ENCODE measurements around the gene CAMTA1.
"Not testable (repeated sequence)": the region's sequence is repeated elsewhere in the genome, so short reads cannot be mapped to it uniquely, and the experiment has no call there.

CAMTA1 gene

DNA sequence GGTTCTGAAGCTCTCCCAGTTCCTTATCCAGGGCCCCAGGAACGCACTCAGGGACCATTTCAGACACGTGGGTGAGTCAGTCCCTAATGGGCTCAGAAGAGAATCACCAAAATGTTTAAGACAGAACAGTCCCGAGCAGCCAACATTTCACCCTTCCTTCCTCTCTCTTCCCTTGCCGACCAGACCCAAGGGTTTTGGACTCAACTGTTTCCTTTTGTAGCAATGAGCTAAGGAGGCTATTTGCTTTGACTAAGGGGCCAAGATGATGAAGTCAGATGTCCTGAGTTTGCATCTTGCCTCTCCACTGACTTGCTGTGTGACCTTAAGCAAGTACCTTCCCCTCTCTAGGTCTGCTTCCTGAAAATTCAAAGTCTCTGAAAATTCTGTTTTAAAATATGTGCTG is 513.5 kb downstream of the CAMTA1 start:
- no peak for DNase-seq

DNA sequence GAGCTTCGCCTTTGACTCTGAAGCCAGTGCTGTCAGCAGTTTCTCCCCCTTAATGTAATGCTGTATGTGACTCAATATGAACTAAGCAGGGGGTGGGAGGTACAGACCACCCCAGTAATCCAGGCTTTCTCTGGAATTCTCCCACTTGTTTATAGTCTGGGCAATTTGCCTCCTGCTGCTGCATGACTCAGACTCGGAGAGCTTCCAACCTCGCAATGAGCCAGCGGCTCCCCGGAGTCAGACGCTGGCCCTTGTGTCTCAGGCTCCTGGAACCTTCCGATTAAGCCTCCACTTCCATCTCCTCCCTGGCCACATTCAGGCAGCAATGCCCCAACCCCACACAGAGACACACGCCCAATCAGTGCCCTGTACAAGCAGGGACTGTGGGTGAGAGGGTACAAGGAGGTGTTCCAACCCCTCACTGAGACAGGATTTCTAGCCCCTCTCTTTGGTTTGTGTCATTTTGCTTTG is 514.1 kb downstream of the CAMTA1 start:
- no peak for DNase-seq

DNA sequence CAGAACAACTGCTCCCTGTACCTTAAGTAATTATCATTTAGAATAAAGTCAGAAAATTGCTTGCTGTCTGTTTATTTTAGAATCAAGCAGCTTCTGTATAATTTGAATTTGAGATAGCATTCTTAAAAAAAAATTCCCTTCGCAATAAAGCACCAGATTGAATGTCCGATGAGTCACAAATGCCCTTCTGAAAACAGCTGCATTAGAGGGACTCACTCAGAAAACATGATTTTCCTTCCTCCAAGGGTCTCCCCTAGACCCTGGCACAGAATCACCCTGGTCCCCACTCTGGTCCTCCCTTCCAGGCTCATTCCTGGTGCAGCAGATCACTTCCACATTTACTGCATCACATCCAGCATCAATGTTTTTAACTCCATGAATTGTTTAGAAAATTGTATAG is 514.7 kb downstream of the CAMTA1 start:
- DNase-seq = no peak

DNA sequence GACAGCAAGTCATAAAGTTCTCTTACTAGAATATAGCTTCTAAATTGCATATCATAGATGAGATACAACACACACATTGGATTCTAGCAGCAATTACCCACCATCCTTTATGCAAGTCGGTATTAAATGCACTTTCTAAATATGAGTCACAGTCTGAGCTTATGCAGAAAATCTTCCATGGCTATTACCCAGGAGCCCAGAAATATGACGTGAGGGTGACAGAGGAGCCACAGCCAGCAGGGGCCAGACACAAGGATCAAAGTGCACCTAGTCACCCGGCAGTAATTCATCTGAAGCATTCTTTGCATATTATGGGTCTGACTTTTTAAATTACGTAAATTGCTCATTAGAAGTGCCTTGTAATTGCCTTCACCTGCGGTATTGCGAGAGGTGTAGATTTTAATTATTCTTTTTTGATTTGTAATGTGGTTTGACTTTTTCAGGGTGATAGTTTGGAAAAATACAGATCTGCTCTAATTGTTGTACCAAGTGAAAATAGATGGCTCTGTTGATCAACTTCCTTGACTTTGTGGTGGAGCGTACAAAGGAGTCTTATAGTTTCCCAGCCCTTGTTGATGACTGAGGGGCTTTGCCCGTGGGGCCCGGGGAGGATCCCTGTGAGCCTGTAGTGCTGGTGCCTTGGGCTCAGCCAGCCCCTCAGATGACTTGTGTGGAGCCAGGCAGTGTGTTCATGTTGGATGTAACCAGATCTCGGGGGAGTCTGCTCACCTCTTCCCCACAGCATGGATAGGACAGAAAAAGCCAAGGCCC is 515.8 kb downstream of the CAMTA1 start:
- DNase-seq = no peak

DNA sequence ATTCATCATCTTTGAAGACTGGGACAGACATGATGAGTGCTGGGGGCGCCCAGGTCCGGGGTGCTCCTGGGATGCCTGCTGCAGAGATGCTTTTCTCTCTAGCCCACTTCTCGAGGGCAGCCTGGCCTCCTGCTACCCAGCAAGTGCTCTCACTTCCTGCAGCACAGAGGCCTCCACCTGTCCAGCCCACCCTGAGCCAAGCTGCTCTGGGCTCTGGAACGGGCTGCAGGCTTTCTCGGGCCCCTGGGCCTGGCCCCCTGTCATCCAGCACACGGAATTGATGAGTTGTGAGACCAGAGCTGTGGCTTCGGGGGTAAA is 516.4 kb downstream of the CAMTA1 start:
- DNase-seq = no peak

DNA sequence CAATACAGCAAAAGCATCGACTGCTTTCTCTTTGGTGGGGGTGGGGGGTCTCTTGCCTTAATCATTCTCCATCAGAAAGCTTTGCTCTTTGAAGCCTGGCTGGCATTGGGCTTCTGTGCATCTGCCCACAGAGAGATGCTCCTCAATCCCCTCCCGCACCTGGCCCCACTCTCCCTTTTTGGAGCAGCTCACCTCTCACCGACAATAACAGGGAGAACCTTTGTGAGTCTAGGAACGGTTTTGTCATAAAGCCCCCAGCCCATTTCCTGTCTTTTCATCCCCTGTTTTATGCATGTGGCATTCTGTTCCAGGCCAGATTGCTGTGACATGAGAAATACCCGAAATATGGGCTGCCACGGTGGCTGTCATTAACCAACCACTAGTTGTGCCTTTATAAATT is 516.9 kb downstream of the CAMTA1 start:
- no peak for DNase-seq

DNA sequence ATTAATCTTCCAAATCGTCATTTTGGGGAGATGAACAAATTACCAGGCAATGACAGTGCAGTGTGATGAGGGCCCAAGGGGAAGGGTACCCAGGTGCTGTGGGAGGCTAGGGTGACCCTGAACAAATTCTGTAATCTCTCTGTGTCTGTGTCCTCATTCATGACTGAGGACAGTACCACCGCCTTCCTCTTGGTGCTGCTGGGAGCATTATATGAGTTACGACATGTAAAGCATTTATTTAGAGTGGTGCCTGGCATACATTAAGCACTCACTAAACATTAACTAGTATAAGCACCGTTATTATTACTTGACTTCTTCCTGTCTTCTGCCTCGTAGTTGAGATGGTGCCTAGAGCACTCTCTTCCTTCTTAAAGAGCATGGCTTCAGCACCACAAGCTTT is 517.6 kb downstream of the CAMTA1 start:
- no peak for DNase-seq

DNA sequence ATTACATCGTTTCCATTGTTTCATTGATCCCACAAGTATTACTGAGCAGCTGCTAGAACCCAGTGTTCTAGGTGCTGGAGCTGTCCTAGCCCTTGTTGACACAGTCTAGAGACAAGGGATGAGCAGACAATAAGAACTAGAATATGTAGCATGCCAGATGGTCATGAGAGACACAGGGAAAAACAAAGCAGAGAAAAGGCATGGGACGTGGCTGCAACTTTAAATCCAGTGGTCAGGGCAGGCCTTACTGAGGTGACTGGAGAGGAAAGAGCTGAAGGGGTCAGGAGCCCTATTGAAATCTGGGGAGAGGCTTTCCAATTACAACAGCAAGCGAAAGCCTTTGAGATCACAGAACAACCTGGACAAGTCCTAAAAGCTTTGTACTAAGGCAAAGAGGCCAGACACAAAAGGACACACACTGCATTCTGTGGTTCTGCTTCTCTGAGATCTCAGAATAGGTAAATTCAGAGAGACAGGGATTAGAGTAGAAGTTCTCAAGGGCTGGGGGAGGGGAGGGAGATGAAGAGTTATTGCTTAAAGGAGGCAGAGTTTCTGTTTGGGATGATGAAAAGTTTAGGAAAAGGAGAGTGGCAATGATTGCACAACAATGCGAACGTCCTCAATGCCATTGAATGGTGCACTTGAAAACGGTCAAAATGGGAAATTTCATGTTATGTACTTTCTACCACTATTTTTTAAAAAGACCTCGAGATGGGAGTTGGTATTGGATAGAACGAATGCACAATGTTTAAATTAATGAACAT is 518.5 kb downstream of the CAMTA1 start:
- DNase-seq = no peak

DNA sequence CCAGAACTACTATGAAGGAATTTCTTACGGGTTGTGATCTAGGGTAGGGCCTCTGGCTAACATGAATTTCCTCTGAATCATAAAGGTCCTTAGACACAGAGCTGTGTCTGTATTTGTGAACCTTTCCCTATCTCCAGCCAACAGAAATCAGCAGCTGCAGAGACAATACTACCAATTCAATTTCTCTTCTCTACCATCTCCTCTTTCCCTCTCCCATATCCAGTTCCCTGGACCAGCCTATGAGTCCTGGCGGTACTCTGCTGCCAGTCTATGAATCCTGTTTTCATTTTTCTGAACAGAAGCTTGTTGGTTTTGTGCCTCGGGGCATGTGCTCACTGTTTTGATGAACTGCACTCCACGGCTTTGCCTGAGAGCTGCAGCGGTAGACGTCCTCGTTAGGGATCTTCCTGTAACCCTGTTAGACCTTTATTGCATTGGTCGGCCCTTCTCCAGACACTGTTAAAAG is 527.9 kb downstream of the CAMTA1 start:
- no peak for DNase-seq

DNA sequence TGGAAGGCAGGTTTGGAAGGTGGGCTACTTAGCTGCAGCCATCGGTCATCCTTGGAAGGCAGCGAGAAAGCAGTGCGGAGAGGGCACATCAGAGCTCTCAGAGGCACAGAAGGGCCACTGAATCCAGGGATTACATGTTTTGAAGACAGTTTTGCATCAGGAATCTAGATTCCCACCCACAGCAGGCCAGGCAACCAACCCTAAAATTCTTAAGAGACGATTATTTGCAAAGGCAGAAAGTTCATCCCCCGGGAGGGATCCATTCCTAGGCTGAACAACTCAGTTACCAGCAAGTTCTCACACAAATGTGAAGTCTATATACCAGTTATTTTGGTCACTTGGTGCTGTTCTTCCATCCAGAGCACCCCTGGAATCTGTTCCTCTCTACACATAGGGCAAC is 528.6 kb downstream of the CAMTA1 start:
- DNase-seq = no peak

DNA sequence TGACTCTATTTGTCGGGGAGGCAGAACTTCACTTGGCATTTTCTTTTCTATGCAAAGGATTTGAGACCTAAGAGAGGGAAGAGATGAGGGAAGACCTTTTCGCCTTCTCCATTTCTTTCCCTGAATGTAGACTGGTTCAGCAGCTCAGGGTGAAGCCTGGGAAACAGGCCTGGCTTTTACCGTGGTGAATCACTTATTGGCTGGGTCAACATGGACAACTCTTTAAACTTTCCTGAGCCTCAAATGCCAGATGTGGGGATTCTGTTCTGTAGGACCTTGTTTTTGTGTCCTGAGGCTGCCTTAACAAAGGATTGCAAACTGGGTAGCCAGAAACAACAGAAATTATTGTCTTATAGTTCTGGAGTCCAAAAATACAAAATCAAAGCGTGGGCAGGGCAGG is 530.1 kb downstream of the CAMTA1 start:
- DNase-seq = no peak

DNA sequence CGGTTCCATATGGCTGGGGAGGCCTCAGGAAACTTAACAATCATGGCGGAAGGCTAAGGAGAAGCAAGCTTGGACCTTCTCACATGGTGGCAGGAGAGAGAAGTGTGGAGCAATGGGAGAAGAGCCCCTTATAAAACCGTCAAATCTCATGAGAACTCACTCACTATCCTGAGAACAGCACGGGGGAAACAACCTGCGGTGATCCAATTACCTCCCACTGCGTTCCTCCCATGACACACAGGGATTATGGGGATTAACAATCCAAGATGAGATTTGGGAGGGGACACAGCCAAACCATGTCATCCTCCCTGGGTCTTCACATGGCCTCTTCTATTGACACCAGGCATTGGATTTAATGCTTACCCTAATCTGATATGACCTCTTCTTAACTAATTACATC is 530.7 kb downstream of the CAMTA1 start:
- no peak for DNase-seq

DNA sequence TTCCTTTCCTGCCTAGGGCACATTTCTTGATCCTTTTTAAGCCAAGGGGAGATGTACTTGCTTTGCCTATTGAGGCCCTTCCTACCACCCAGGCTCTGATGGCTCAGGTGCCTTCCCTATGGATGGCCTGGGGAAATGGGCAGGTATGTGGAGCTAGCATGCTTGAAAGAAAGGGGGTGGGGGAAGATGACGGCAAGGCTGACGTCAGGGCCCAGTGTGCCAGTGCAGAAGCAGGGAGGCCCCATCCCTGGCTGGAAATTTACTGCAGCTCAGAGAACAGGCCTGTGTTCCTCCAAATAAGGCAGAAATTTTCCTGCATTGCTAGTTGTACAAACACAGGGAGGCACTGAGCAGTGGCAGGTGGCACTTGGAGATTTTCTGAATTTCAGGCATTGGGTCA is 532.6 kb downstream of the CAMTA1 start:
- DNase-seq = no peak

DNA sequence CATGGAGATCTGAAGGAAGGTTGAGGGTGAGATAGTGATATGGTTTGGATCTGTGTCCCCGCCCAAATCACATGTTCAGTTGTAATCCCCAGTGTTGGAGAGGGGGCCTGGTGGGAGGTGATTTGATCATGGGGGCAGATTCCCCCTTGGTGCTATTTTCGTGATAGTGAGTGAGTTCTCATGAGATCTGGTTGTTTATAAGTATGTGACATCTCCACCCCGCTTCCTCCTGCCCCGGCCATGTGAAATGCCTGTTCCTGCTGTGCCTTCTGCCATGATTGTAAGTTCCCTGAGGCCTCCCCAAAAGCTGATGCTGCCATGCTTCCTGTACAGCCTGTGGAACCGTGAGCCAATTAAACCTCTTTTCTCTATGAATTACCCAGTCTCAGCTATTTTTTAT is 533.9 kb downstream of the CAMTA1 start:
- DNase-seq = no peak

DNA sequence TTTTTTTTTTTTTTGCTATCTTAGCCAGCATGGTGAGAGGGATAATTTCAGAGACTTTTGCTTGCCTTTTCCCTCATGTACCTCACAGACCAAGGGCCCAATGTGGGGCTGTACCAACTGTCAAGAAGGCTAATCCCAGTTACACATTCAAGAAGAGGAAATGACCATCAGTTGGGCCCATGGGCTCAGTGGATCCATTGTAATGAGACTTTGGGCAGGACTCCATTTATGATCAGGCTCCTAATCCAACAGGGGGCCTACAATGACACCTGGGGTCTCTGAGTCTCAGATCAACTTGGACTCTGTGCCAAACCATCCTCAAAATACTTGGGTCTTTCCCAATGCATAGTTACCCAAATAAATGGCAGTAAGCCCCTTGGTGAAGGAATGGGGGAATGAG is 535.4 kb downstream of the CAMTA1 start:
- no peak for DNase-seq

DNA sequence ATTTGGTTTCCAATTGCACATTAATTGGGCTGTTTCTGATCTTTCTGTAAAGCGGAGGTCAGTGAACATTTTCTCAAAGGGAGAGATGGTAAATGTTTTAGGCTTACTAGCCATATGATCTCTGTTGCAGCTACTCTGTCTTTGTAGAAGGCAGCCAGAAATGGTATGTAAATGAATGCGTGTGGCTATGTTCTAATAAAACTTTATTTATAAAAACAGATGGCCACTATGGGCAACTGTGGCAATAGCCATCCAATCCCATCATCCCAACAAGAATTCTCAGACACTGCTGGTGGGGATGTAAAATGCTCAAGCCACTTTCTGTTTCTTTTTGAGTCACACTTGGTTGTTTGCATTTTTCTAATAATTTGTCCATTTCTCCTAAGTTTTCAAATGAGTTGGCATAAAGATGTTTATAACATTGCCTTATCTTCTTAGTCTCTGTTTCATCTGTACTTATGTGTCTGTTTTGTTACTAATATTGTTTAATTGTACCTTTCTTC is 537.1 kb downstream of the CAMTA1 start:
- no peak for DNase-seq

DNA sequence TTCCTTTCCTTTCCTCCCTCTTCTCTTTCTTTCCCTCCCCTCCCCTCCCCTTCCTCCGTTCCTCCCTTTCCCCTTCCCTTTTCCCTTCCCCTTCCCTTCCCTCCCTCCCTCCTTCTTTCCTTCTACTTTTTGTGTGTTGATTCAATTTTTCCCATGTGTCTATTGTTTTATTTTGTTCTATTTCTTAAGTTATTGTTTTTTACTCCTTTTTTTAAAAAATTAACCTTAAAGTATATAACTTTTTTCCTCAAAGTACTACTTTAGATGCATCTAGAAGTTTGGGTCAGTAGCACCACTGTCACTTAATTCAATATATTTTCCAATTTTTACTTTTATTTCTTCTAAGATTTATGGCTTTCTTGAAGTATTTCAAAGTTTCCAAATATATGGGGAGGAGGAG is 537.7 kb downstream of the CAMTA1 start:
- no peak for DNase-seq

DNA sequence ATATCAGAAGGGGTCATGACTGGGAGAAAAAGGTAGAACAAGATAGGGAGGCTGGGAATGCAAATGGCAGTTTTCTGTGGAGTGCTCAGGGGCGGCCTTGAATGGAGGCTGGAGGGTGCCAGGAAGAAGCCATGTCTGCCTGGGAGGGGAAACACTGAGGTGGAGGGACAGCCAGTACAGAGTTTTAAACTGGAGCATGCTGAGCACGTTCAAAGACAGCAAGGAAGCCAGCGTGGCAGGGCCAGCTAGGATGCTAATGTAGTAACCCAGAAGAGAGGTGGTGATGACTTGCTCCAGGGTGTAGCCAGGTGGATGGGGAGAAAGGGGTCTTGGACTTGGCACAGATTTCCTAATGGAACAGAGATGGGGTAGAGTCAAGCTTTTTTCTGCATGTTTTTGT is 540.0 kb downstream of the CAMTA1 start:
- no peak for DNase-seq

DNA sequence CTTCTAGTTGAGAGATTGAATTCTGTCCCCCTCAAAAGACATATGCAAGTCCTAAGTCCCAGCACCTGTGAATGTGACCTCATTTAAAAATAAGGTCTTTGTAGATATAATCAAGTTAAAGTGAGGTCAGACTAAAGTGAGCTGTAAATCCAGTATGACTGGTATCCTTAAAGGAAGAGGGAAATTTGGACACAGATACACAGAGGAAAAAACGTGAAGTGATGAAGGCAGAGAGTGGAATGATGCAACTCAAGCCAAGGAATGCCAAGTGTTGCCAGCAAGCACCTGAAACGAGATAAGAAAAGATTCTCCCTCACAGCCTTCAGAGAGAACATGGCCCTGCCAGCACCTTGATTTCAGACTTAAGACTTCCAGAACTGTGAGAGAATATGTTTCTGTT is 541.1 kb downstream of the CAMTA1 start:
- DNase-seq = no peak

DNA sequence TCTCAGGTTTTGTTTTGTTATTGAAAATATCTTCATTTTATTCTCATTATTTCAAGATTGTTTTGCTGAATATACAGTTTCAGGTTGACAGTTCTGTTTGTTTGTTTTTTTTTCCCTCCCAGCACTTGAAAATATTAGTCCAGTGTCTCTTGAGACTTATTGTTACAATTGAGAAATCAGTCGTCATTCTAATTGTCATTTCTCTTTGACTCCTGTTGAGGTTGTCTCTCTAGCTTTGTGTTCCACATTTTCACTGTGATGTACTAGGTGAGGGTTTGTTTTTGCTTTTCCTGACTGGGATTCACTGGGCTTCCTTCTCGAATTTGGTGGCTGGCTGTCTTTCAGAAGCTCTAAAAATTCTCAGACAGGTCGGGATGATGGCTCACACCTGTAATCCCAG is 542.6 kb downstream of the CAMTA1 start:
- no peak for DNase-seq

DNA sequence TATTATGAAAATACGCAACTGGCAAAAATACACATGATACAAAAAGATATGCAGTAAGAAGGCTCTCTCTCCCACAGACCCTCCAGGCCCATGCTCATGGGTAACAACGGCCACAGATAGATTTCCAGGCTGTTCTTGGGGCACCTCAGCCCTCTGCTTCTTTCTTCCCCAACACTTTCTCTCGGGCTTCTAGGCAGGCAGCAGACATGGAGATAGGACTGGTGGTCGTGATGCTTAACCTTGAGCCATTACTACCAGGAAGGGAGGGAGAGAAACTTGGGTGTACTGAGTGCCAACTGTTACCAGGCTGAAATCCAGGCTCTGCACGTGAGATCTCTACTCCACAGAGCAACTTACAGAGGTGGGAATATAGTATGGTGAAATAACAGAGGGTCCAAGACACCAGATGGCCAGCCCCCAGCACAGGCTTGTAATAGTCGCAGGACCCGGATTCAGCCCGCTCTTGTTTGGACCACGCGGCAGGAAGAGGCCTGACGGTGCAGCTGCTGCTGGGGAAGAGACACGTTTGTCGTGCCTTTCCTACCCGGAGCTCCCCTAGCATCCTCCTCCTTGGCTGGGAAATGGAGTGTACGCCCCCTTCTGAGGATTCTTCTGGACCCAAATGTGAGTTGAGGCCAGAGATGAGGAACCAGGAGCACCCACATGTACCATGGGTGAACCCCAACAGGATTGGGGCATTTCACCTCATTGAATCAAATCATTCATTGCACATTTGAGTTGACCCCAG is 544.8 kb downstream of the CAMTA1 start:
- no peak for DNase-seq

DNA sequence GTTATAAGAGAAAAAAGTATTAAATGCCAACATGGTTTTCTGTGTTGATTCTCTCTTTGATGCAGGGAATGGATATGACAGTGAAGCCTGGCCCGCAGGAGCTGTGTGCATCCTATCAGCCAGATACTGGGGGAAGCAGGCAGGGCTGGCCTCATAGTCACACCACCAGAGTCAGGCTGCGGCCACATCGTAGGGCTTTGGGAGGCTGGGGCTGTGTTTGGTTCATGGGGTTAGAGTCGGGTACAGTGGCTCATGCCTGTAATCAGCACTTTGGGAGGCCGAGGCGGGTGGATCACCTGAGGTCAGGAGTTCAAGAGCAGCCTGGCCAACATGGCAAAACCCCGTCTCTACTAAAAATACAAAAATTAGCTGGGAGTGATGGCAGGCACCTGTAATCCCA is 545.5 kb downstream of the CAMTA1 start:
- not testable (repeated sequence) for DNase-seq

DNA sequence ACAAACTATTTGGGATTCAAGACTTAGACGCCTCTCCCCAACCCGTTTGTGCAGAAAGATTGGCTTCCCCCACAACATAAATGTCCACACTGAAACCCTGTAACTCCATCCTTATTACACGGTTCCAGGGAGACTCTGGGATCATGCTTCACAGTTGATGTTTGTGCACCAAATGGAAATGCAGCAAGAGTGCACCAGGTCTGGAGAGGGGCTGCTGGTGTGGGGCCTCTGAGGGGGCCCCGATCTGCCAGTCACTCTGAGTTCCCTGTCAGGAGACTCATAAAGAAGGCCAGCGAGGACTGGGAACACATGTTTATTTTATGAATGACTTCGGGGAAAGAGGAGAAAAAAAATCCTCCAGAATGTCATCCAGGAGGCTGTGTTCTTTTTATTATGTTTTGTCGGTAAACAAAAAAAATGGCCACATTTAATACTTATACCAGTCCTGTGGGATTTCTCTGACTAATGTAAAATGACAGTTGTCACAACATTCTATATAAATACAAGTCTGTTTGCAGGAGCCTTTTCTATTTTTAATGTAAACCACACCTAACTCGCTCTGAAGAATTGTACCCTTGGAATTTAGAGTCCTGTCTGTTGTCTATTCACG is 546.8 kb downstream of the CAMTA1 start:
- DNase-seq = no peak
